Right atrium auricular region (tissue), 2 donors: ENCODE results near the gene SORCS1. TPM values are rescaled to one million over a fixed set of nuclear protein-coding genes. Genes with fewer than 3 reads are reported as not detected.

ENCODE experiments used
- DNase-seq: peaks from one replicate; pipeline ENCODE4 v3.0.0-alpha.2; 2019; ENCODE audit warnings: low spot score
- H3K27ac ChIP-seq, 2 donors: fragments of 200-600 bp; sonication (generic); 1 replicate in 1 of 2; 2 replicates in 1 of 2; pipeline ENCODE4 v1.5.1; 2016 to 2019
- H3K27me3 ChIP-seq, 2 donors: fragments of 200-600 bp; sonication (generic); one replicate each; pipeline versions ENCODE4 v1.5.1 to v1.6.0; 2017 to 2019
- H3K36me3 ChIP-seq: fragments of 200-600 bp; sonication (generic); one replicate; pipeline ENCODE4 v1.5.1; 2016
- H3K4me1 ChIP-seq, 2 donors: fragments of 200-600 bp; sonication (generic); one replicate each; pipeline versions ENCODE4 v1.5.1 to v1.6.0; 2017 to 2019
- H3K4me3 ChIP-seq, 2 donors: fragments of 200-600 bp; sonication (generic); 1 replicate in 1 of 2; 2 replicates in 1 of 2; pipeline ENCODE4 v1.5.1; 2017 to 2019; ENCODE audit warnings: mild to moderate bottlenecking in 1 of 2, moderate library complexity in 1 of 2
- H3K9me3 ChIP-seq, 2 donors: fragments of 200-600 bp; sonication (generic); one replicate each; pipeline ENCODE4 v1.5.1; 2019
- total RNA-seq, 2 donors: library from RNA; depleted of rRNA; stranded (reverse); fragments of >200 nt; gene quantifications; one replicate each; pipeline ENCODE4 v1.1.0, GENCODE V29; 2016
- TF ChIP-seq, protein P1 (sequence below), 2 donors: fragments of 200-600 bp; sonication (generic); IDR thresholded peaks; one replicate each; pipeline ENCODE4 v1.5.1; 2019; ENCODE audit warnings: antibody characterized with exemption in 2 of 2

The SORCS1 gene
- total RNA-seq, 2 donors from 2014 or later = 1.6 to 4.2 TPM

DNA sequence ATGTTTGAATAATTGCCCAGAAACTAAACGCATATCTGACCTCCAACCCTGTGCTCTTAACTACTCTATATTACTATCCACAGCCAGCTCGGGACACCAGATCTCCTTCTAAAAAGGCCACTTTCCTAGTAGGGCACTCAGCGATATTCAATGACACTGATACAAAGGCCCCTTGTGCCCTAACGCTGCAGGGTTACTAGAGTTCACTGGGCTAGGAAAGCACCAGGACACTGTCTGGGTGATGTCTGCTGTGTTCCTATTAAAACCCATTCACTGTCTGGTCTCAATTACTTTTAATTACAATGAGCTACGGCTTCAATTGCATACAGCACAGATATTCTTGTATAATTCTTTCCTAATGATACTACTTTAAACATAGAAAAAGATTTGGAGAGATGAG is 91.7 kb downstream of the SORCS1 start:
- no peaks in the 10 kb centered on the region for H3K4me1 ChIP-seq
- H3K4me3 ChIP-seq = no peak overlapping the region
- no peaks in the 10 kb centered on the region for H3K36me3 ChIP-seq
- no peaks in the 10 kb centered on the region for H3K27me3 ChIP-seq
- no peak overlapping the region for H3K27ac ChIP-seq
- no peaks in the 10 kb centered on the region for H3K9me3 ChIP-seq
- TF ChIP-seq, protein P1, sequence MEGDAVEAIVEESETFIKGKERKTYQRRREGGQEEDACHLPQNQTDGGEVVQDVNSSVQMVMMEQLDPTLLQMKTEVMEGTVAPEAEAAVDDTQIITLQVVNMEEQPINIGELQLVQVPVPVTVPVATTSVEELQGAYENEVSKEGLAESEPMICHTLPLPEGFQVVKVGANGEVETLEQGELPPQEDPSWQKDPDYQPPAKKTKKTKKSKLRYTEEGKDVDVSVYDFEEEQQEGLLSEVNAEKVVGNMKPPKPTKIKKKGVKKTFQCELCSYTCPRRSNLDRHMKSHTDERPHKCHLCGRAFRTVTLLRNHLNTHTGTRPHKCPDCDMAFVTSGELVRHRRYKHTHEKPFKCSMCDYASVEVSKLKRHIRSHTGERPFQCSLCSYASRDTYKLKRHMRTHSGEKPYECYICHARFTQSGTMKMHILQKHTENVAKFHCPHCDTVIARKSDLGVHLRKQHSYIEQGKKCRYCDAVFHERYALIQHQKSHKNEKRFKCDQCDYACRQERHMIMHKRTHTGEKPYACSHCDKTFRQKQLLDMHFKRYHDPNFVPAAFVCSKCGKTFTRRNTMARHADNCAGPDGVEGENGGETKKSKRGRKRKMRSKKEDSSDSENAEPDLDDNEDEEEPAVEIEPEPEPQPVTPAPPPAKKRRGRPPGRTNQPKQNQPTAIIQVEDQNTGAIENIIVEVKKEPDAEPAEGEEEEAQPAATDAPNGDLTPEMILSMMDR (IDR thresholded peaks at IDR 0.05) = no peak
- no peak for DNase-seq

GRCh38 chr10:107072028-107072427 is 92.5 kb downstream of the SORCS1 start:
- Histone ChIP-seq H3K9me3 (no peaks in the 10 kb centered on the region), H3K4me1 (no peaks in the 10 kb centered on the region), H3K27me3 (no peaks in the 10 kb centered on the region), H3K27ac (no peak overlapping the region), H3K4me3 (no peak overlapping the region), H3K36me3 (no peaks in the 10 kb centered on the region)
- TF ChIP-seq, protein P1 (IDR thresholded peaks at IDR 0.05) = no peak
- no peak for DNase-seq

DNA sequence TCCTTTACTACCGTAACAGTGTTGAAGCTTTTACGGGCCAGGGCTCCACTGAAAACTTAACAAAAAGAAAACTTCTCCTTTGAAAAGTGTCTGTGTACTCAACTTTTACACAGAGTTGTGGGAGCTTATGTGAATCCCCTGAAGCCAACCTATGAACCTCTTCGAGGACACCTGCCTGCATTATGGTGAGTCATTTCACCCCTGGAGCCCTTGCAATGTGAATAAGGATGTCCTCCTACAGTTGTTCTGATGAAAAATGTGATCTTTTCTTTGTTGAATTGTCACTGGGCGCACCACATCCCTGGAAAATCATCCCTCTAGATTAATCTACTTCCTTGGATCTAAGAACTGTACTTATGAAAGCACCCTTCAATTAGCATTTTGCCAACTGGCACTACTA is 93.2 kb downstream of the SORCS1 start:
- TF ChIP-seq, protein P1 (IDR thresholded peaks at IDR 0.05) = no peak
- H3K27me3 ChIP-seq = no peaks in the 10 kb centered on the region
- DNase-seq = no peak
- no peak overlapping the region for H3K4me3 ChIP-seq
- H3K9me3 ChIP-seq = no peaks in the 10 kb centered on the region
- no peaks in the 10 kb centered on the region for H3K4me1 ChIP-seq
- no peak overlapping the region for H3K27ac ChIP-seq
- H3K36me3 ChIP-seq = no peaks in the 10 kb centered on the region

DNA sequence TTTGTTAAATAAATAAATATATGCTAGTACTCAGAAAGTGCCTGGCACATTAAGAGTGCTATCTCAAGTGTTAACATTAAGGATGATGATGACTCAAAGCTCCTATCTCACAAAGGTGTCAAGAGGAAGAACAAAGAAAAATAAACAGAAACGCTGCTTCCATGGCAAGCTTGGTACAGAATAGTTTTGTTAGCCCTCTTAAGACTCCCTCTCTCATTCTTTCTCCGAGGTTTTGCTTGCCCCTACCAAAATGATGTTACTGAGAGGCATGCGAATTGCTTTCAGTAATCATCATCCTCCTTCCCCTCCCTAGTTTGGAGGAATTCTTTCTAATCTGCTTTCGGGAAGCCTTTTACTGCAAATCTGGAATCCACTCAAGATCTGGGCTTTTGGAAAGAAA is 96.7 kb downstream of the SORCS1 start:
- Histone ChIP-seq H3K4me3 (no peak overlapping the region), H3K36me3 (no peaks in the 10 kb centered on the region), H3K4me1 (no peaks in the 10 kb centered on the region), H3K27me3 (no peaks in the 10 kb centered on the region), H3K9me3 (no peaks in the 10 kb centered on the region), H3K27ac (no peak overlapping the region)
- DNase-seq = no peak
- TF ChIP-seq, protein P1 (IDR thresholded peaks at IDR 0.05) = no peak

DNA sequence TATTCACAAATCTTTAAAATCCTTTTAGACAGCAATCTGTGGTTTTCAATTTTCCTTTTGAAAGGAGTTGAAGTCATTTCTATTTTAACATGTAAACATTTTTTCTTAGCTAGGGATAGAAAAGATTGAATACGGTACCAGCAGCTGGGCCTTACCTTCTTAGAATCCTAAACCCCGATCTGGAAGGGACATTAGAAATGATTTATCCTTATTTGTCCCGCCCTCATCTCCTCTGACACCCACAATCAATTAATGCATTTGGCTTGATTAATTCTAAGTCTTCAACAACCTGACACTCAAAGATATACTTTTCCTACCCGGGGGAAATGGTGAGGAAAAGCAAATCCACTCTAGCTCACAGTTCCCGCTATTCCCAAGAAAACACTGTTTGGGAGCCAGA is 100.4 kb downstream of the SORCS1 start:
- DNase-seq = no peak
- no peaks in the 10 kb centered on the region for H3K4me1 ChIP-seq
- H3K4me3 ChIP-seq = no peak overlapping the region
- no peak overlapping the region for H3K27ac ChIP-seq
- TF ChIP-seq, protein P1 (IDR thresholded peaks at IDR 0.05) = no peak
- H3K27me3 ChIP-seq = no peaks in the 10 kb centered on the region
- no peaks in the 10 kb centered on the region for H3K36me3 ChIP-seq
- no peaks in the 10 kb centered on the region for H3K9me3 ChIP-seq

DNA sequence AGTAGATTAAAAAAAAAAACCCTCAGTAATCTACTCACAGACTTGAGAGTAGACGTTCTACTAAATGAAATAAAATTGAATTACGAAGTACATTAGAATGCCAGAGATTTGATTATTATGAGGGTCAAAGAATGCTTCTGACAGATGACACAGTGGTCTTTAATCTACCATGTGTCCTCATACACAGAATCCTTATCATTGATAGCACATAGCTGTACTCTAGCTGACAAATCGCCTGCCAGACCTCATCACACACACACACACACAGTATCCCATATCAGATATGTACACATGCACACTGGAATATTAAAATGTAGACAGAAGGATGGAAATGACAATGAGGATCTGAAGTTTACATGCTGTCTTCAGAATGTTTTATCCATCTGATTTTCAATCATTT is 104.6 kb downstream of the SORCS1 start:
- H3K9me3 ChIP-seq = no peaks in the 10 kb centered on the region
- TF ChIP-seq, protein P1 (IDR thresholded peaks at IDR 0.05) = no peak
- no peaks in the 10 kb centered on the region for H3K27me3 ChIP-seq
- no peak for DNase-seq
- no peaks in the 10 kb centered on the region for H3K4me1 ChIP-seq
- H3K36me3 ChIP-seq = no peaks in the 10 kb centered on the region
- H3K4me3 ChIP-seq = no peak overlapping the region
- no peak overlapping the region for H3K27ac ChIP-seq
